ENCODE data around the gene GYS1. TPM values are rescaled to one million over a fixed set of nuclear protein-coding genes. Genes with fewer than 3 reads are reported as not detected.

GYS1 gene
- total and polyA plus RNA-seq, 2 of the 8 experiments (the other 6 are each of a cell fraction or from before 2014, with no cell fraction given): 30.0 to 38.7 TPM

DNA sequence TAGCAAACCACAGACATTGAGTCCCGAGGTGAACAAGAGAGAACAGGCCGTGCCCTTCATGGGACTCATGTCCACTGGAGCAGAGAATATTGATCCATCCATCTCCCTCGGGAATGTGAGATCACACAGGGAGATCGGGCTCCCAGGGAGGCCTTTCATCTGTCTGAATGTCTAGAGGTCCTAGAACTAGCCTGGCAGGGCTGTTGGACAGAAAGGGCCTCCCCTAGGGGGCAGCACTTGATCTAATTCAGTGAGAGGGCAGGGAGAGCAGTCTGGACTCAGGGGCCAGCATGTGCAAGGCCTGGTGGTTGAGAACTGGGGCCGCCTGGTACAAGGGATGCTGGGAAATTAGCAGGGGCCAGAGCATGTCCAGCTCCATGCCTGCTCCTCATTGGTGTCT, 4.9 kb upstream of the GYS1 start:
- FAIRE-seq (no peak), DNase-seq (ENCODE audit: low read depth in 1 of 2, low spot score in 2 of 2) (peak in 1 of 2 experiments; percentile 93)
- Histone ChIP-seq H3K27me3 (replicated peaks in 1 of 4; ENCODE audit: control insufficient read depth in 3 of 4, extremely low read depth in 1 of 4, insufficient read depth in 3 of 4, low read length in 3 of 4) (no peaks in the 10 kb centered on the region), H2BK20ac (ENCODE audit: low read length) (no peak overlapping the region), H3K14ac (ENCODE audit: insufficient read length) (no peak overlapping the region), H3K9me3 (ENCODE audit: insufficient read depth in 2 of 2, low read depth in 1 of 2, low read length in 1 of 2) (no peaks in the 10 kb centered on the region), H2AK5ac (ENCODE audit: low read depth, low read length) (no peak overlapping the region), H3K23me2 (ENCODE audit: low read depth, low read length) (peaks cover 4% of the 10 kb centered on the region; the same call in 1 of the 2 replicates), H2BK12ac (ENCODE audit: low read depth, low read length) (no peak overlapping the region), H2BK5ac (ENCODE audit: low read depth, low read length) (no peak overlapping the region), H2AFZ (ENCODE audit: low read length) (no peak overlapping the region), H2BK120ac (replicated peaks; ENCODE audit: low read depth, low read length) (no peak overlapping the region), H3K79me1 (ENCODE audit: low read depth, low read length) (peaks cover 10% of the 10 kb centered on the region), H4K91ac (replicated peaks; ENCODE audit: insufficient read length, low read length) (no peak overlapping the region), H4K20me1 (replicated peaks in 1 of 2; ENCODE audit: control insufficient read depth in 1 of 2, insufficient read depth in 2 of 2, low read length in 2 of 2) (peaks cover 4 to 6% of the 10 kb centered on the region in 2 experiments), H3K56ac (replicated peaks; ENCODE audit: insufficient read length, low read depth, low read length) (no peak overlapping the region), H3K79me2 (ENCODE audit: control insufficient read depth in 1 of 2, insufficient read depth in 2 of 2, low read length in 2 of 2) (peaks cover 11 to 26% of the 10 kb centered on the region in 2 experiments; a peak in 3 of 4 replicates), H3K4me1 (replicated peaks in 1 of 4; ENCODE audit: control insufficient read depth in 3 of 4, insufficient read depth in 4 of 4, low read length in 3 of 4) (peaks cover 0 to 6% (median 3%) of the 10 kb centered on the region in 4 experiments; a peak in 2 of 7 replicates), H4K8ac (ENCODE audit: extremely low read depth, insufficient read depth, low read length) (no peak overlapping the region), H3K9ac (replicated peaks in 1 of 4; ENCODE audit: extremely low read depth in 1 of 4, low read depth in 3 of 4, low read length in 3 of 4) (no peak overlapping the region), H3K4ac (replicated peaks; ENCODE audit: insufficient read length, low read depth, low read length) (no peak overlapping the region), H3K23ac (ENCODE audit: insufficient read length) (no peak overlapping the region), H3K27ac (ENCODE audit: low read depth, low read length) (no peak overlapping the region), H2BK15ac (ENCODE audit: low read length) (no peak overlapping the region), H3K4me3 (ENCODE audit: extremely low read depth in 1 of 4, insufficient read depth in 2 of 4, low read depth in 3 of 4, low read length in 4 of 4) (no peak overlapping the region), H4K5ac (ENCODE audit: insufficient read length, low read depth, low read length) (no peak overlapping the region), H3K4me2 (ENCODE audit: insufficient read depth in 1 of 2, low read depth in 2 of 2, low read length in 2 of 2) (no peak overlapping the region), H3K18ac (ENCODE audit: extremely low read depth, low read length) (no peak overlapping the region), H3K36me3 (ENCODE audit: control insufficient read depth in 2 of 4, insufficient read depth in 4 of 4, low read length in 3 of 4) (peaks cover 0 to 6% (median 2%) of the 10 kb centered on the region in 4 experiments; a peak in 5 of 8 replicates)
- CTCF ChIA-PET (ENCODE audit: partially characterized antibody): interaction anchor here (0.9 to 6.2 kb wide), 27 partner anchors 9 to 330 kb away, joined by 3 to 66 read pairs (median 5); partner anchors contain the start of genes CGB2, KCNA7, LHB and NTF4
- POLR2A ChIA-PET (ENCODE audit: partially characterized antibody): interaction anchor here (0.8 to 1.1 kb wide), 4 partner anchors 14 to 34 kb away, joined by 3 read pairs; a partner anchor contains a TSS
- 73% methylated on average over 5 of the region's 5 CpGs; no CpG with 5 or more reads in 1 of the 2 experiments for WGBS, 2 experiments (ENCODE audit: extremely low coverage in 1 of 2, insufficient coverage in 1 of 2, insufficient read length in 1 of 2, insufficient replicate concordance in 2 of 2, low coverage in 1 of 2, low lambda C conversion rate in 2 of 2, missing lambda C conversion rate in 1 of 2)
- TF ChIP-seq RAD21 (IDR thresholded peaks at IDR 0.05 in 1 of 2, conservative IDR thresholded peaks at IDR 0.05 in 1 of 2; ENCODE audit: low read depth in 2 of 2, low read length in 2 of 2) (peak; percentile 36 to 53; a peak in 3 of 4 replicates), KDM5A (IDR thresholded peaks at IDR 0.05; ENCODE audit: low read length) (no peak), TAF7 (optimal IDR thresholded peaks at IDR 0.05; ENCODE audit: borderline replicate concordance, low read depth, low read length) (no peak), JUN (IDR thresholded peaks at IDR 0.05; ENCODE audit: low read depth, low read length) (no peak), PHF8 (conservative IDR thresholded peaks at IDR 0.05; ENCODE audit: low read depth, low read length) (no peak), SIX5 (IDR thresholded peaks at IDR 0.05; ENCODE audit: low read depth, low read length) (no peak), YY1 (IDR thresholded peaks at IDR 0.05; ENCODE audit: low read depth, low read length) (no peak), HDAC2 (IDR thresholded peaks at IDR 0.05; ENCODE audit: borderline replicate concordance in 1 of 2, low read depth in 2 of 2, low read length in 2 of 2) (no peak)
- TF ChIP-seq, protein P1, sequence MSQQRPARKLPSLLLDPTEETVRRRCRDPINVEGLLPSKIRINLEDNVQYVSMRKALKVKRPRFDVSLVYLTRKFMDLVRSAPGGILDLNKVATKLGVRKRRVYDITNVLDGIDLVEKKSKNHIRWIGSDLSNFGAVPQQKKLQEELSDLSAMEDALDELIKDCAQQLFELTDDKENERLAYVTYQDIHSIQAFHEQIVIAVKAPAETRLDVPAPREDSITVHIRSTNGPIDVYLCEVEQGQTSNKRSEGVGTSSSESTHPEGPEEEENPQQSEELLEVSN (IDR thresholded peaks at IDR 0.05): no peak
- TF ChIP-seq, protein P2, sequence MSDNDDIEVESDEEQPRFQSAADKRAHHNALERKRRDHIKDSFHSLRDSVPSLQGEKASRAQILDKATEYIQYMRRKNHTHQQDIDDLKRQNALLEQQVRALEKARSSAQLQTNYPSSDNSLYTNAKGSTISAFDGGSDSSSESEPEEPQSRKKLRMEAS (IDR thresholded peaks at IDR 0.05): peak; percentile 43; the same call in 1 of the 2 replicates

All from H1 (cell line).